ENCODE results near the gene MKNK1.

MKNK1 gene

GRCh38 chr1:46536527-46536926 is 67.5 kb downstream of the MKNK1 start:
- DNase-seq: no peak

GRCh38 chr1:46535063-46535462 is 69.0 kb downstream of the MKNK1 start:
- no peak for DNase-seq

GRCh38 chr1:46533179-46533864 is 70.7 kb downstream of the MKNK1 start:
- DNase-seq: no peak

DNA sequence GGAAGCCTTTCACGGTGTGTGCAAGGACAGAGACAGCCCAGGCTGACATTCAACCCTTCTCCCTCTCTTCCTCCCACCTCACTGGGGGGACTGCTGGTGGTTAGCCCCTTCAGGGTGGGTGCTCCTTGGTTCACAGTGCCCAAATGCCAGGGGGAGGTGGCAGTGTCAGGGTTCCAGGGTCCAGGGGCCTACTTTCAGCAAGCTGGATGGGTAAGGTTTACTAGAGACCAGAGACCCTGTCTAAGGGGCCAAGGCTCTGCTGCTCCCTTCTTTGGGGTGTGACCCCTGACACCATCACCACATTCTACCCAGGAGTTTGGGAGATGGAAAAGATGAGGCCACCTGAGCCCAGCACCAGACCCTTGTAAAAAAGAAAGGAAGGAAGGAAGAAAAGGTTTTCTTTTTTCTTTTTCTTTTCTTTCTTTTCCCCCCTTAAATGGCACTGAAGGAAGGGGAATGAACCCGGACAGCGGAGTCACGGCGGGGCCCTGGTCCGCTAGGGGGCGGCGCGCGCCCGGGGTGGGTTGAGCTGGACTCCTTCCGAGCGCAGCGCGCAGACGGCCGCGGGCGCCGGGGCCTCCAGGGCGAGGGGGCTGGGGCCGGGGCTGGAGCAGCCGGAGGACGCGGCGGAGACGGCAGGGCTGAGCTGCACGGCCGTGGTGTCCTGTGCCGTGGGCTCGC is 71.4 kb downstream of the MKNK1 start:
- DNase-seq: no peak

- DNase-seq: no peak
These were observed 72.0 kb downstream of the MKNK1 start for GRCh38 chr1:46532095-46532494.

DNA sequence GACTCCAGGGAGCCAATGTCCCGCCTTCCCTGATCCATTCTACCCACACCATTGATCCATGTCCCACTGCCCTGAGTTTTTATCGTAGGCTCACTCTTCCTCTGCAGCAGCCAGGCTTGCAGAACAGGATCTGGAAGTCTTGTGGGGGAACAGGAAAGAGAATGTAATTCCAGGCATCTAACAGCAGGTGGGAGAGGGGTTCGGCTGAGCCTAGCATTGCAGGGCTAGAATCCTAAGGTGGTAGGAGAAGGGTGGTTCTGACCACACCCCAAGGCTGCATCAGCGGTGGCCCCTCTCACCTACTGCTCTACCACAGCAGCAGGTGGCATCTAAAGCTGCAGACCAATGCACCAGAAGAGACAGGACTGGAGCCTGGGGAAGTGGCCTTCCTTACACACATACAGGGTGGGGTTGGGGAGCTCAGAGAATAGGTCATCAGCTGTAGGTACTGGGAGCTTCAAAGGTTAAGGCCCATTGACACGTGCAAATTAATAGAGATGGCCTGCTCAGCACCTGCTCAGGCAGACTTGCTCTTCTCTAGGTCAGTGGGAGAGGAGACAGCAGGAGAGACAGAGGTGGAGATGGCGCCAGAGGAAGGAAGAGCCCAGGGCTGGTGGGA is 73.2 kb downstream of the MKNK1 start:
- no peak for DNase-seq

GRCh38 chr1:46530311-46530710 is 73.8 kb downstream of the MKNK1 start:
- no peak for DNase-seq

GRCh38 chr1:46529031-46529630 is 74.9 kb downstream of the MKNK1 start:
- DNase-seq: no peak

- DNase-seq: no peak
These were observed 75.6 kb downstream of the MKNK1 start for GRCh38 chr1:46528297-46528955.

GRCh38 chr1:46527474-46528296 is 76.4 kb downstream of the MKNK1 start:
- DNase-seq: peak; percentile 76

DNA sequence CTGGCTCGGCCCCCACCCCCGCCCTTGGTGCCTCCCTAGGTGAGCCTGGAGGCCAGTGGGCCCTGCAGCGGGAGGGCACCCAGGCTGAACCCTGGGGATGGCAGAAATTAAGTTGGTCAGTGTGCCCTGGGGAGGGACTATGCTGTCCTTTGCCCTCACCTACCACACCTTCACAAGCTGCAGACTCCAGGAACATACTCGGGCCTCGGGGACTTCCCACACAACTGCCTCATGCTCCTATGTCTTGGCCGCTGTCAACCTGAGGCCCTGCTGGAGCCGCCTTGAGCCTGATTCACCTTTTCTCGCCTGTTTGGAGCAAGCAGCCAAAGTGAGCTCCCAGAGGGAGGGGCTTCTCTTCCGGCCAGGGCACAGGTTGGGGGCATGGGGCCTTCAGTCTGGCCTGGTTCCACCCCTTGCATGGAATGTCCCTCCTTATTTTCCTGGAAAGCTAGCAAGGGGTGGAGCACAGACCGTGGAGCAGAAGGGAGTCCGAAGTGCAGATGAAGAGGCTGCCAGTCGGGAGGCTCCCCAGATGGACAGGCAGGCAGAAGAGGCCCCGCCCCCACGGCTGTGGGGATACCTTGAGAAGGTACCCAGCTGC is 77.3 kb downstream of the MKNK1 start:
- peak; percentile 45 for DNase-seq

DNA sequence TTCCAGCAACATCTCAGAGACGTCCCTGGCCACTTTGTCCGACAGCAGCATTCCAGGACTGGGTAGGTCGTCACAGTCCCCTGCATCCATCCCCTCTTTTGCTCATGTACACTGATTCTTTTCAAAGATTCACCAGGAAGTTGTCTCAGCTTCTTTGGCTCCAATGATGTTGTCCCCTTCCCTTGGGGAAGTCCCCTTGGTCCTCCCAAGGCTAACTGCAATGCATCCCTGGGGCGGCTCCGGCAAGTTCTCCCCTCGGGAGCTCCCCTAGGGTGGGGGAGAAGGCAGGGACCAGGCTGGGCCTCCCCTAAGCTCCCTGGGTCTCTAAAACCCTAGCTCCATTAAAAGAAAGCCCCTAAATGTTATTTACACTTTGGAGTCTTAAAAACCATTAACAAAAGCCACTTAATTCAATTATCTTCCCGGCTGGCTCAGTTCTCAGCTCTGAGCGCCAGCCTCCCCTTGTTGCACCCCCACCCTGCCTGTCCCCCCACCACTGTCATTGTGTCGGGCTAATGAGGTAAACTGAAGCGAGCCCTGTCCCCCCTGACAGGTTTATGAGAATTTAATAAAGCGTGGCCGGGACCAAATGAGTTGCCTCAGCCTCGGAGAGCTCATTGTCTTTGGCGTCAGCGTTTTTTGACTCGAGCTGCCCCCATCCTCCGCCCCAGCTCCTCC is 77.9 kb downstream of the MKNK1 start:
- DNase-seq: no peak

GRCh38 chr1:46525253-46525983 is 78.7 kb downstream of the MKNK1 start:
- no peak for DNase-seq

DNA sequence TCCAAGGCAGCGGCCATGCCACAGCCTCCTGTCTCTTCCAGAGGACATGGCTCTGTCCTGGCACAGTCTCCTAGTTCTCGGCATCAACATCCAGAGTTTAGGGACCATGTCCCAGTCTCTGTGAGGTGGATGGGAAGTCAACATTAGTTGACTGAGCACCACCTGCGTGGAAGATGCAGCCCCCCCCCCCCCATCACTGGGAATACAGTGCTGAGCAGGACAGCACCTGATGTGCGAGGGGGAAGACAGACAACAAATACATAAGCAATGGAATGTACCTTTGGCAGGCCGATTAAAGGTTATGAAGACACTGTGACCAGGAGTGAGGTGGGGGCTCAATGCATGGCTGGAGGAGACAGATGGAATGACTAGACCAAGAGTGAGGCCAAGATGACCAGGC is 79.2 kb downstream of the MKNK1 start:
- DNase-seq: no peak

DNA sequence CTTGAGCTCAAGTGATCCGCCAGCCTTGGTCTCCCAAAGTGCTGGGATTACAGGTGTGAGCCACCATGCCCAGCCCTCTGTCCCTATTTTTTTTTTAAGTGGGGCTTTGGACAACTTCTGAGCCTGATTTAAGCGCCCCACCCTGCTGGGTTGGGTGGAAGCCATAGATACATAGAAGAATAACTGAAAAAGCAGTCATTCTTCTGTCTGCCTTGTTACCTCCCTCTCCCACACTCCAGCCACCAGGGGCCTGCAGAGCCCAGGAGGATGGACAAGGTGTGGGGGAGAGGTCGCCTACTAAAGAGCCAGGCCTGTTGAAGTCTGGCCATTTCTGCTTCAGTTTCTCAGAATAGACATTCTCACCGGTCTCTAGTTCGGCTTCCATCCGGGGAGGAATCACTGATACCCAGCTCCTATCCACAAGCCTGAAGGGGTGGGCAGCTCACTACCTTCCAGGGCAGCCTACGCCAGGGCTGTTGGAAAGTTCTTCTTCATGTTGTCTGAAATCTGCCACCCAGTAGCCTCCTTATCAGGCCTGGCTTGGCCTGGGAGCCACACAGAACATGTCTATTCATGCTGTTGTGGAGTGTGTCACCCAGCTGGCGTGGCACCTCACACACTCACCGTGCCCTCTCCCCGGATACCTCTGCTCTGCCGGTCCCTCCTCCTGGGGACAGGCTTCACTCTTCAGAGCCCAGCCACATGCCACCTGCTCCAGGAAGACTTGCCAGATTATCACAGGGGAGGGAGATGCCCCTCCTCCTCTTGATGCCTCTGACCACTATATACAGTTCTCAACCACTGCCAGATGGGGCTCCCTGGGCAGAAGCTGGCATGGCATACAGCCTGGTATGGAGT is 80.3 kb downstream of the MKNK1 start:
- DNase-seq: no peak

GRCh38 chr1:46522969-46523320 is 81.1 kb downstream of the MKNK1 start:
- DNase-seq: no peak

- DNase-seq: peak; percentile 99
These were observed 81.7 kb downstream of the MKNK1 start for GRCh38 chr1:46522184-46522968.

DNA sequence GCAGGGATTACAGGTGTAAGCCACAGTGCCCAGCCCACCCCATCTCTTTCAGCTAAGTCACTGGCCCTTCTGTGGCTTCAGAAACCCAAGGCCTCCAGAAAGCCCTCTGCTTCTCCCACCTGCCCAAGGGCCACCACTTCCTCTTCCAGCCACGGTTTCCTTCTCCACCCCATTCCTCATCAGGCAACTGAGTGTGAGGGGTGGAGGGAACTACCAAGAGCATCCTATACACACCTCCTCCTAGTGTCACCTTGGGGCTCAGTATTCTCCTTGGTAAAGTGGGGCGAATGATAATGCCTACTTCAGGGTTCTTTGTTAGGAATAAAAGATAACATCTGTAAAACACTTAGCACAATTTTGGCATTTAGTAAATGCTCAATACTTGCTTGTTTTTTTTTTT is 82.7 kb downstream of the MKNK1 start:
- no peak for DNase-seq
